TTC549 (cell line): ENCODE data around the gene ITFG2.
A peak's percentile ranks its signal among the peaks of the same experiment; 100 is the strongest.
"Not testable (repeated sequence)": the region's sequence is repeated elsewhere in the genome, so short reads cannot be mapped to it uniquely, and the experiment has no call there.

Experiments used
- FAIRE-seq: peaks from 2 replicates; lab custom pipeline; 2012; peaks lifted over from hg19 to GRCh38; lab: Jason Lieb, UNC

The ITFG2 gene

GRCh38 chr12:2812290-2813213 is at the start of gene ITFG2:
Gene ITFG2, plus strand, starts transcription at chr12:2812668. Its CDS starts 93 bp downstream, at chr12:2812761.
- FAIRE-seq: peak; percentile 84

GRCh38 chr12:2764398-2764797 is 48.1 kb upstream of the ITFG2 start:
- FAIRE-seq: no peak

GRCh38 chr12:2765052-2765451 is 47.4 kb upstream of the ITFG2 start:
- FAIRE-seq: no peak

GRCh38 chr12:2765608-2766007 is 46.9 kb upstream of the ITFG2 start:
- FAIRE-seq: no peak

GRCh38 chr12:2768224-2768961 is 44.1 kb upstream of the ITFG2 start:
- FAIRE-seq: no peak

GRCh38 chr12:2769866-2770533 is 42.5 kb upstream of the ITFG2 start:
- FAIRE-seq: no peak

GRCh38 chr12:2770544-2770943 is 41.9 kb upstream of the ITFG2 start:
- not testable (repeated sequence) for FAIRE-seq

- no peak for FAIRE-seq
These were observed 40.1 kb upstream of the ITFG2 start for GRCh38 chr12:2772370-2772769.

- FAIRE-seq: no peak
These were observed 39.1 kb upstream of the ITFG2 start for GRCh38 chr12:2773199-2773875.

- no peak for FAIRE-seq
These were observed 37.0 kb upstream of the ITFG2 start for GRCh38 chr12:2775431-2775830.

- FAIRE-seq: no peak
These were observed 36.2 kb upstream of the ITFG2 start for GRCh38 chr12:2776129-2776806.

GRCh38 chr12:2779281-2779680 is 33.2 kb upstream of the ITFG2 start:
- no peak for FAIRE-seq

GRCh38 chr12:2783936-2784600 is 28.4 kb upstream of the ITFG2 start:
- no peak for FAIRE-seq

- no peak for FAIRE-seq
These were observed 27.5 kb upstream of the ITFG2 start for GRCh38 chr12:2785017-2785416.

- FAIRE-seq: no peak
These were observed 21.4 kb upstream of the ITFG2 start for GRCh38 chr12:2791089-2791488.

- no peak for FAIRE-seq
These were observed 19.6 kb upstream of the ITFG2 start for GRCh38 chr12:2792671-2793500.

- no peak for FAIRE-seq
These were observed 18.9 kb upstream of the ITFG2 start for GRCh38 chr12:2793561-2793960.

- FAIRE-seq: no peak
These were observed 18.2 kb upstream of the ITFG2 start for GRCh38 chr12:2794191-2794735.

- no peak for FAIRE-seq
These were observed 17.7 kb upstream of the ITFG2 start, which contains the start of gene FKBP4 for GRCh38 chr12:2794736-2795289. Gene FKBP4, plus strand, starts transcription at chr12:2794970. Its CDS starts 170 bp downstream, at chr12:2795140.
